Peyer's patch (tissue), 4 donors: Measurements from ENCODE around the gene TMEM217. TPM values are rescaled to one million over a fixed set of nuclear protein-coding genes. Genes with fewer than 3 reads are reported as not detected.
"Not testable (repeated sequence)": the region's sequence is repeated elsewhere in the genome, so short reads cannot be mapped to it uniquely, and the experiment has no call there.

Experiments used
- DNase-seq, 3 donors: peaks; one replicate each; pipeline ENCODE4 v3.0.0-alpha.2; 2017 to 2019
- H3K27ac ChIP-seq, 4 donors: fragments of 200-600 bp; sonication (generic); one replicate each; pipeline ENCODE4 v1.5.1; 2016 to 2019
- H3K27me3 ChIP-seq, 2 donors: fragments of 200-600 bp; sonication (generic); one replicate each; pipeline ENCODE4 v1.5.1; 2019
- H3K36me3 ChIP-seq, 3 donors: fragments of 200-600 bp; sonication (generic); one replicate each; pipeline ENCODE4 v1.5.1; 2016 to 2019
- H3K4me1 ChIP-seq, 4 donors: fragments of 200-600 bp; sonication (generic); one replicate each; pipeline ENCODE4 v1.5.1; 2016 to 2019
- H3K4me3 ChIP-seq, 4 donors: fragments of 200-600 bp; sonication (generic); 1 replicate in 3 of 4; 2 replicates in 1 of 4; pipeline ENCODE4 v1.5.1; 2016 to 2019; ENCODE audit warnings: mild to moderate bottlenecking in 1 of 4
- H3K9me3 ChIP-seq, 4 donors: fragments of 200-600 bp; sonication (generic); one replicate each; pipeline ENCODE4 v1.5.1; 2016 to 2019; ENCODE audit warnings: mild to moderate bottlenecking in 1 of 4
- CTCF ChIP-seq, 6 experiments: fragments of 450-650 bp in 4 of 6; fragments of 200-600 bp in 2 of 6; sonication (generic) in 1 of 6; IDR thresholded peaks; one replicate each; pipeline ENCODE4 v1.5.1; 2017 to 2019; ENCODE audit warnings: antibody characterized with exemption in 6 of 6, mild to moderate bottlenecking in 3 of 6, moderate library complexity in 1 of 6
- POLR2A ChIP-seq, 2 donors: fragments of 450-650 bp; IDR thresholded peaks; one replicate each; pipeline ENCODE4 v1.5.1; 2017; ENCODE audit warnings: antibody characterized with exemption in 2 of 2, mild to moderate bottlenecking in 2 of 2, moderate library complexity in 2 of 2
- total RNA-seq, 4 donors: library from RNA; depleted of rRNA; stranded (reverse); fragments of >200 nt; gene quantifications; one replicate each; pipeline ENCODE4 v1.1.0, GENCODE V29; 2016

Gene TMEM217
- total RNA-seq, 4 donors from 2014 or later = 0.53 TPM; not detected in 3

GRCh38 chr6:37182736-37183590, 75.0 kb downstream of the TMEM217 start:
- Histone ChIP-seq H3K27ac (peak overlapping the region; percentile 59 to 68 (median 62)), H3K27me3 (no peaks in the 10 kb centered on the region), H3K36me3 (no peaks in the 10 kb centered on the region), H3K9me3 (no peaks in the 10 kb centered on the region), H3K4me3 (no peak overlapping the region), H3K4me1 (peaks cover 0 to 8% (median 2%) of the 10 kb centered on the region in 4 donors)
- peak in 2 of 3 donors; percentile 72 to 82 for DNase-seq
- TF ChIP-seq POLR2A (IDR thresholded peaks at IDR 0.05) = no peak
- no peak for TF ChIP-seq CTCF (IDR thresholded peaks at IDR 0.05)

- H3K9me3 ChIP-seq, DNase-seq, H3K27me3 ChIP-seq, H3K27ac ChIP-seq, H3K4me3 ChIP-seq, H3K36me3 ChIP-seq: not testable (repeated sequence)
- peaks cover 0 to 13% (median 5%) of the 10 kb centered on the region in 4 donors for H3K4me1 ChIP-seq
Measured at GRCh38 chr6:37180610-37181009, 77.3 kb downstream of the TMEM217 start.

- no peak overlapping the region for H3K27ac ChIP-seq
- H3K36me3 ChIP-seq = peaks cover 0 to 6% (median 0%) of the 10 kb centered on the region in 3 donors
- peaks cover 0 to 18% (median 7%) of the 10 kb centered on the region in 4 donors for H3K4me1 ChIP-seq
- no peaks in the 10 kb centered on the region for H3K27me3 ChIP-seq
- H3K9me3 ChIP-seq = no peaks in the 10 kb centered on the region
- DNase-seq = no peak
- no peak overlapping the region for H3K4me3 ChIP-seq
- TF ChIP-seq CTCF (IDR thresholded peaks at IDR 0.05) (no peak), POLR2A (IDR thresholded peaks at IDR 0.05) (no peak)
Measured at GRCh38 chr6:37180075-37180474, 77.9 kb downstream of the TMEM217 start.

GRCh38 chr6:37177935-37178517, 79.9 kb downstream of the TMEM217 start:
- Histone ChIP-seq H3K9me3 (no peaks in the 10 kb centered on the region), H3K36me3 (peaks cover 0 to 27% (median 0%) of the 10 kb centered on the region in 3 donors), H3K4me3 (no peak overlapping the region), H3K27me3 (no peaks in the 10 kb centered on the region), H3K27ac (no peak overlapping the region), H3K4me1 (peaks cover 0 to 28% (median 8%) of the 10 kb centered on the region in 4 donors)
- no peak for DNase-seq
- TF ChIP-seq POLR2A (IDR thresholded peaks at IDR 0.05) (no peak), CTCF (IDR thresholded peaks at IDR 0.05) (no peak)

GRCh38 chr6:37177077-37177934, 80.6 kb downstream of the TMEM217 start:
- Histone ChIP-seq H3K4me1 (peaks cover 0 to 32% (median 11%) of the 10 kb centered on the region in 4 donors), H3K27ac (no peak overlapping the region), H3K9me3 (no peaks in the 10 kb centered on the region), H3K36me3 (peaks cover 0 to 34% (median 0%) of the 10 kb centered on the region in 3 donors), H3K4me3 (no peak overlapping the region), H3K27me3 (no peaks in the 10 kb centered on the region)
- DNase-seq = peak in 1 of 3 donors; percentile 58
- TF ChIP-seq POLR2A (IDR thresholded peaks at IDR 0.05) = no peak
- peak in 1 of 6 experiments; percentile 10 for TF ChIP-seq CTCF (IDR thresholded peaks at IDR 0.05)
